22Rv1 (cell line): ENCODE results near the gene C16orf78.

ENCODE experiments used
- ZFX ChIP-seq: fragments of 450-650 bp; IDR thresholded peaks from 2 replicates; pipeline ENCODE4 v1.6.1; 2017; ENCODE audit warnings: antibody characterized with exemption, borderline replicate concordance
- TF ChIP-seq, protein P1 (sequence below): fragments of 450-650 bp; IDR thresholded peaks from 2 replicates; pipeline ENCODE4 v1.5.1; 2017; ENCODE audit warnings: mild to moderate bottlenecking

DNA sequence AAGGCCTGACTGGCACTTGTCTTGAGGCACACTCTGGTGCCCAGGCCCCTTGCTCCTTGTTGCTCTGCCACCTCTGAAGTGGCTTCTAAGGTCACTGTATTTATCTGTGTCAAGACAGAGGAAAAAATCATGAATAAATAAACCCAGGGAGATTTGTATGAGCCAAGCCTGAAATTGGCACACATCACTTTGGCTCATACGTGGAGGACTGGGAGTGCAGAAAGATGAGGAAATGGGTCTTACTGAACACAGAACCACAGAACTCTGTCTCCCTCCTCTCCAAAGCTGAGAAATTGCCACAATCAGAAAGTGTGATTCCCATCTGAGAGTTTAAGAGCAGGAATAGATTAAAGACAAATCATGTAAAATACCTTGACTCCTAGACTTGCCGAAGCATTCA lies 27.1 kb upstream of the C16orf78 start:
- TF ChIP-seq, protein P1, sequence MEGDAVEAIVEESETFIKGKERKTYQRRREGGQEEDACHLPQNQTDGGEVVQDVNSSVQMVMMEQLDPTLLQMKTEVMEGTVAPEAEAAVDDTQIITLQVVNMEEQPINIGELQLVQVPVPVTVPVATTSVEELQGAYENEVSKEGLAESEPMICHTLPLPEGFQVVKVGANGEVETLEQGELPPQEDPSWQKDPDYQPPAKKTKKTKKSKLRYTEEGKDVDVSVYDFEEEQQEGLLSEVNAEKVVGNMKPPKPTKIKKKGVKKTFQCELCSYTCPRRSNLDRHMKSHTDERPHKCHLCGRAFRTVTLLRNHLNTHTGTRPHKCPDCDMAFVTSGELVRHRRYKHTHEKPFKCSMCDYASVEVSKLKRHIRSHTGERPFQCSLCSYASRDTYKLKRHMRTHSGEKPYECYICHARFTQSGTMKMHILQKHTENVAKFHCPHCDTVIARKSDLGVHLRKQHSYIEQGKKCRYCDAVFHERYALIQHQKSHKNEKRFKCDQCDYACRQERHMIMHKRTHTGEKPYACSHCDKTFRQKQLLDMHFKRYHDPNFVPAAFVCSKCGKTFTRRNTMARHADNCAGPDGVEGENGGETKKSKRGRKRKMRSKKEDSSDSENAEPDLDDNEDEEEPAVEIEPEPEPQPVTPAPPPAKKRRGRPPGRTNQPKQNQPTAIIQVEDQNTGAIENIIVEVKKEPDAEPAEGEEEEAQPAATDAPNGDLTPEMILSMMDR: no peak
- TF ChIP-seq ZFX: no peak
